ENCODE data around the gene ZNF710.

- no peak for TF ChIP-seq FOXA1 (IDR thresholded peaks at IDR 0.05; ENCODE audit: borderline replicate concordance)
- TF ChIP-seq ZNF224 (CRISPR knock-in tag; IDR thresholded peaks at IDR 0.05), result no peak
- TF ChIP-seq PREB (CRISPR knock-in tag; IDR thresholded peaks at IDR 0.05), result no peak
- TF ChIP-seq ZBTB34 (CRISPR knock-in tag; IDR thresholded peaks at IDR 0.05), result no peak
- TF ChIP-seq CTCF (IDR thresholded peaks at IDR 0.05 in 2 of 3, conservative IDR thresholded peaks at IDR 0.05 in 1 of 3; ENCODE audit: insufficient read depth in 2 of 3, low read depth in 1 of 3, low read length in 3 of 3), result no peak
- TF ChIP-seq BCLAF1 (IDR thresholded peaks at IDR 0.05; ENCODE audit: borderline replicate concordance in 1 of 2, control insufficient read depth in 1 of 2, low read depth in 2 of 2, low read length in 1 of 2), result no peak
- no peak for TF ChIP-seq SAFB2 (IDR thresholded peaks at IDR 0.05; ENCODE audit: borderline replicate concordance, low read depth, low read length, severe bottlenecking)
- no peak for TF ChIP-seq ZNF277 (CRISPR knock-in tag; IDR thresholded peaks at IDR 0.05; ENCODE audit: borderline replicate concordance)
- TF ChIP-seq TAF1 (IDR thresholded peaks at IDR 0.05; ENCODE audit: control insufficient read depth, extremely low read depth, insufficient read depth, low read length, severe bottlenecking), result no peak
These were observed 24.9 kb upstream of the ZNF710 start for GRCh38 chr15:89976246-89976600.

All from K562 (cell line).